Neutrophil (primary cell): ENCODE measurements around the gene ZNF331.

Experiments used
- H3K27ac ChIP-seq: fragments of 200-600 bp; sonication (generic); 2 replicates; pipeline ENCODE4 v1.5.1; 2016; ENCODE audit warnings: mild to moderate bottlenecking, moderate library complexity
- H3K27me3 ChIP-seq: fragments of 200-600 bp; sonication (generic); 2 replicates; pipeline ENCODE4 v1.6.0; 2016; ENCODE audit warnings: mild to moderate bottlenecking
- H3K36me3 ChIP-seq: fragments of 200-600 bp; sonication (generic); 2 replicates; pipeline ENCODE4 v1.5.1; 2017
- H3K4me1 ChIP-seq, 2 experiments: fragments of 200-600 bp in 1 of 2; sonication (generic) in 1 of 2; 1 replicate in 1 of 2; 2 replicates in 1 of 2; pipeline versions ENCODE4 v1.5.1 to v1.6.1; 2013 to 2016; ENCODE audit warnings: low read depth in 1 of 2, low read length in 1 of 2, mild to moderate bottlenecking in 1 of 2, moderate library complexity in 1 of 2; ENCODE audit not compliant: control insufficient read depth in 1 of 2, insufficient read depth in 1 of 2
- H3K4me3 ChIP-seq, 2 experiments: fragments of 200-600 bp in 1 of 2; sonication (generic) in 1 of 2; 1 replicate in 1 of 2; 2 replicates in 1 of 2; pipeline ENCODE4 v1.5.1; 2013 to 2016; ENCODE audit warnings: low read depth in 1 of 2, low read length in 1 of 2, mild to moderate bottlenecking in 1 of 2, moderate library complexity in 1 of 2
- H3K9me3 ChIP-seq: fragments of 200-600 bp; sonication (generic); 2 replicates; pipeline ENCODE4 v1.5.1; 2016
- TF ChIP-seq, protein P1 (sequence below): fragments of 200-600 bp; sonication (generic); IDR thresholded peaks from 2 replicates; pipeline ENCODE4 v1.5.1; 2016; ENCODE audit warnings: antibody characterized with exemption

ZNF331 gene

DNA sequence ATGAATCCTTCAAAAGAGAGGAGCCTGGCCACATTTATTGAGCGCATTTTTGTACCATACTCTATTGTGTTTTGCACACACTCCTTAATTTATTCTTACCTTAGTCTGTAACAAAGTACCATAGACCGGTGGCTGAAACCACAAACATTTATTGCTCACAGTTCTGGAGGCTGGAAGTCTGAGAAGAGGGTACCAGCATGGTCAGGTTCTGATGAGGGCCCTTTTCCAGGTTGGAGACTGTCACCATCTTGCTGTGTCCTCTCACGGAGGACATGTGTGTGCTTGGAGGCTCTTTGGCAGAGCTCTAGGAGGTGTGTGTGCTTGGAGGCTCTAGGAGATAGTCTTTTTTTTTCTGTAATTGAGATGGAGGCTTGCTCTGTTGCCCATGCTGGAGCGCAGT lies 2.1 kb downstream of the ZNF331 start:
- Histone ChIP-seq H3K36me3 (no peaks in the 10 kb centered on the region), H3K27ac (no peak overlapping the region), H3K9me3 (no peaks in the 10 kb centered on the region), H3K4me3 (no peak overlapping the region), H3K4me1 (peaks cover 0 to 10% of the 10 kb centered on the region in 2 experiments), H3K27me3 (peaks cover 8% of the 10 kb centered on the region)
- TF ChIP-seq, protein P1, sequence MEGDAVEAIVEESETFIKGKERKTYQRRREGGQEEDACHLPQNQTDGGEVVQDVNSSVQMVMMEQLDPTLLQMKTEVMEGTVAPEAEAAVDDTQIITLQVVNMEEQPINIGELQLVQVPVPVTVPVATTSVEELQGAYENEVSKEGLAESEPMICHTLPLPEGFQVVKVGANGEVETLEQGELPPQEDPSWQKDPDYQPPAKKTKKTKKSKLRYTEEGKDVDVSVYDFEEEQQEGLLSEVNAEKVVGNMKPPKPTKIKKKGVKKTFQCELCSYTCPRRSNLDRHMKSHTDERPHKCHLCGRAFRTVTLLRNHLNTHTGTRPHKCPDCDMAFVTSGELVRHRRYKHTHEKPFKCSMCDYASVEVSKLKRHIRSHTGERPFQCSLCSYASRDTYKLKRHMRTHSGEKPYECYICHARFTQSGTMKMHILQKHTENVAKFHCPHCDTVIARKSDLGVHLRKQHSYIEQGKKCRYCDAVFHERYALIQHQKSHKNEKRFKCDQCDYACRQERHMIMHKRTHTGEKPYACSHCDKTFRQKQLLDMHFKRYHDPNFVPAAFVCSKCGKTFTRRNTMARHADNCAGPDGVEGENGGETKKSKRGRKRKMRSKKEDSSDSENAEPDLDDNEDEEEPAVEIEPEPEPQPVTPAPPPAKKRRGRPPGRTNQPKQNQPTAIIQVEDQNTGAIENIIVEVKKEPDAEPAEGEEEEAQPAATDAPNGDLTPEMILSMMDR = no peak

DNA sequence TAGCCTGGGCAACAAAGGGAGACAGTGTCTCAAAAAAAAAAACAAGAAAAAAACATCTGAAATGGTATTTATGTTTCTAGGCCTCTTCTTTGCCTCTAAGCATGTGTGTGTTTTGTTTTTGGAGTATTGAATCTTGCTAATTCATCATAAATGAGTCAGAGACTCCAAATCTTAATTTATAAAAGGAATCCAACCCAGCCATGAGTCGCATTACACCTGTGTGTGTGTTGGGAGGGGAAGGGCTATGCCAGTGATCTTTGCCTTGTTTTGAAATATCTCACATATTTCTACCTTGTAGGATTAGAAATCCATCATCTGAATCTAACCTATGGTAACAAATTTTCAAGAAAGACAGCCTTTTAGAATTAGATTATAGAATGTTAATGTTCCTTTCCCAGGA lies 4.0 kb downstream of the ZNF331 start:
- Histone ChIP-seq H3K27ac (no peak overlapping the region), H3K4me3 (no peak overlapping the region), H3K4me1 (peaks cover 0 to 10% of the 10 kb centered on the region in 2 experiments), H3K27me3 (peaks cover 8% of the 10 kb centered on the region), H3K9me3 (no peaks in the 10 kb centered on the region), H3K36me3 (no peaks in the 10 kb centered on the region)
- TF ChIP-seq, protein P1 = no peak

DNA sequence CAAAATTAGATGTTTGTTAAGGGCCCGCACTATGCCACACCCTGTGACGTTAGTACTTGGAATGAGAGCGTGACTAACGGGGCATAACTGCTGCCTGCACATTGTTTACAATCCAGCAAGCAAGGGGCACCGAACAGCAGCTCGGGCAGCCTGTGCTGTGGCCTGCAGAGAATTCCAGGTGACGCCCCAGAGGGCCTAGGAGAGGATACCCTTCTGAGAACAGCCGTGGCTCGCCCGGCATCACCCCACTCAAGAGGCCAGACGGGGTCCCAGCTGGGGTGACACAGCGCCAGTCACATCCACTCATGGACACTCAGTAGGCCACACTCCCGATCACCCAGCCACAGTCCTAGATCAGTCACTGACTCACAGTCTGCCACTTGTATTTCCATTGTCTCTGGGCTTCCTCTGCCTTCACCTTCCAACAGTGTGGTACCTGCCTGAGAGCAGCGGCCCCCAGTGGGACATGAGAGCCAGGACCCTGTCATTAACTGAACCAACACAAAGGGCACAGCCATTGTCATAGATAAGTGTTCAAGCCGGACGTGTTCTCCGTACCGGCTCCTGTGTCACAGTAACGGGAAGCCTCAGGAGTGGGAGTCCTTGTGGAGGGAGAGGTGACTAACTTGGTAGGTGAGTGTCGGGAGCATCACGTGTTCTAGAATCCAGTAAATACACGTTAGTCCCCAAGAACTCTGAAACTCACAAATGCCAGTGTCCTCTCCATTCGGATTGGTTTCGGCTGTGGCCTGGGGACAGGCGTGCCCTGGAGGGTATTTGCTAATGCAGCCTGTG lies 7.5 kb downstream of the ZNF331 start:
- no peak overlapping the region for H3K27ac ChIP-seq
- H3K27me3 ChIP-seq = no peaks in the 10 kb centered on the region
- no peaks in the 10 kb centered on the region for H3K9me3 ChIP-seq
- no peak overlapping the region for H3K4me3 ChIP-seq
- TF ChIP-seq, protein P1 = no peak
- H3K36me3 ChIP-seq = no peaks in the 10 kb centered on the region
- no peaks in the 10 kb centered on the region for H3K4me1 ChIP-seq

DNA sequence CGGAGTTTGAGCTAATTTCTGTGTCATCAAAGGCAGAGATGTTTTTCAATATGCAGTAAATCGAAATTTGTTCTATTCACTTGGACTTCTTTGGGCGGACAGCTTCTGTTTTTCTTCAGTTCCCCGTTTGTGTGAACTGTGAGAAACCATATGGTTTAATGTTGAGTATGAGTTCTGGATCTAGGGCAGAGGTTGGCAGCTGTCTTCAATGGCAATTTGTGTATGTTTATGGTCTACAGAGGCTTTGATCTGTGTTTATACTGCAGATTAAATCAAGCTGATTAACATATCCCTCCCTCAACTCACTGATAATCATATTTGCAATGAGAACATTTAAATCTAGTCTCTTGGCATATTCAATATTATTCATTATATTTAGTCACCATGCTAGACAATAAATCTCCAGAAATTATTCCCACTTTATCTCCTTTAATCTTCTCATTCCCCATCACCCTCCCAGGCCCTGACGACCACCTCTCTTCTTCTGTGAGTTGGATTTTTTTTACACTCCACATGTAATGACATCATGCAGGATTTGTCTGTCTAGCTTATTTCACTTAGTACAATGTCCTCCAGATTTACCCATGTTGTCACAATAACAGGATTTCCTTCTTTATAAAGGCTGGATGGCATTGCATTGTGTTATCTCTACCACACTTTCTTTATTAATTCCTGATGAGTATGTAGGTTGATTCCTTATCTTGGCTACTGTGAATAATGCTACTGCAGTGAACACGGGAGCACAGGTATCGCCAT lies 9.0 kb downstream of the ZNF331 start:
- Histone ChIP-seq H3K4me3 (no peak overlapping the region), H3K9me3 (no peaks in the 10 kb centered on the region), H3K27ac (no peak overlapping the region), H3K27me3 (no peaks in the 10 kb centered on the region), H3K4me1 (no peaks in the 10 kb centered on the region), H3K36me3 (no peaks in the 10 kb centered on the region)
- TF ChIP-seq, protein P1 = no peak

DNA sequence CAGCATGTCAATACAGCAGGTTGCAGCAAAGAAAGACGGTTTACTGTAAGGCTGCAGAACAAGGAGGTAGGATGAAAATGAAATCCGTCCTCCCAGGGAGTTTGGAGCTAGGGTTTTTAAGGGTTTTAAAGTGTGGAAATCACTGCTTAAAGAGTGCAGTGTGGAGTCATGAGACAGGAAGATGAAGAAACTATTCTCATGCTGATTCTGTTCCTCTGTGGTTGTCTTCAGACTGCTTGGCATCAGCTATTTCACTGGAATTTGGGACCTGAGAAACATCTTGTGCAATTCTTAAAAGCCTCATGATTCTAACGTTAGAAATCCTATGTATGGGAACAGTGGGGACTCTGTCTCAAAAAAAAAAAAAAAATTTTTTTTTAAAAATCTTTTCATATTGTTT lies 11.4 kb downstream of the ZNF331 start:
- Histone ChIP-seq H3K4me1 (peaks cover 0 to 4% of the 10 kb centered on the region in 2 experiments), H3K9me3 (no peaks in the 10 kb centered on the region), H3K36me3 (no peaks in the 10 kb centered on the region), H3K4me3 (no peak overlapping the region), H3K27me3 (peaks cover 10% of the 10 kb centered on the region), H3K27ac (no peak overlapping the region)
- TF ChIP-seq, protein P1 = no peak
